22Rv1 (cell line): ENCODE measurements around the gene TLE2.
"Not testable (repeated sequence)": the region's sequence is repeated elsewhere in the genome, so short reads cannot be mapped to it uniquely, and the experiment has no call there.

Experiments
- H3K27ac ChIP-seq: fragments of 450-650 bp; 2 replicates; pipeline ENCODE4 v1.5.1; 2017
- ZFX ChIP-seq: fragments of 450-650 bp; IDR thresholded peaks from 2 replicates; pipeline ENCODE4 v1.6.1; 2017; ENCODE audit warnings: antibody characterized with exemption, borderline replicate concordance
- TF ChIP-seq, protein P1 (sequence below): fragments of 450-650 bp; IDR thresholded peaks from 2 replicates; pipeline ENCODE4 v1.5.1; 2017; ENCODE audit warnings: mild to moderate bottlenecking

The TLE2 gene

DNA sequence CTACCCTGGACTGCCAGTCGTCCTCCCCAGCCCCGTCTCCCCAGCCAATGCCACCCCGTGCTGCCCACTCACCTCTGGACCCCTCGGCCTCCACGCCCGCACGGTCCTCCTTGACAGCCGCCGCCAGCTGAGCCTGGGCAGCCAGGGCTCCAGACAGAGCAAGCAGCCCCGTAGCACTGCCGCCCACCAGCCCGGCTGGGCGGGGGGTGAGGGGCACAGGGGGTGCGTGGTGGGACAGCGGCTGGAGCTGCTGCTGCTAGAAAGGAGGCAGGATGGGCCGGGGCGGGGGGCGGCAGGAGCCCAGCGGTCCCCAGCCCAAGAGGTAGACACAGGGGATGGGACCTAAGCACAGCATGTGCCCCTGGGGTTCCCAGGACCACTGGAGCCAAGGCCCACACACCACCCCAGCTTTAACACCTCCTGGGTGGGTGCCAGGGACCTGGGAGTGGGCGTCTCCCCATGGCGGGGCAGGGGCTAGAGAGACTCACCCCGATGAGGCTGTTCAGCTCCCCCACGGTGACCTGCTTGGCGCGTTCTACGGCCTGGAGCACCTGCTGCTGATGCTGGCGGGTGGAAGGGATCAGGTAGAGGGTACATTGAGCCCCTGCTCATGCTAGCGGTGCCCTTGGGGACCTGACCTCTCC is 9.7 kb downstream of the TLE2 start:
- no peak overlapping the region for H3K27ac ChIP-seq
- TF ChIP-seq, protein P1, sequence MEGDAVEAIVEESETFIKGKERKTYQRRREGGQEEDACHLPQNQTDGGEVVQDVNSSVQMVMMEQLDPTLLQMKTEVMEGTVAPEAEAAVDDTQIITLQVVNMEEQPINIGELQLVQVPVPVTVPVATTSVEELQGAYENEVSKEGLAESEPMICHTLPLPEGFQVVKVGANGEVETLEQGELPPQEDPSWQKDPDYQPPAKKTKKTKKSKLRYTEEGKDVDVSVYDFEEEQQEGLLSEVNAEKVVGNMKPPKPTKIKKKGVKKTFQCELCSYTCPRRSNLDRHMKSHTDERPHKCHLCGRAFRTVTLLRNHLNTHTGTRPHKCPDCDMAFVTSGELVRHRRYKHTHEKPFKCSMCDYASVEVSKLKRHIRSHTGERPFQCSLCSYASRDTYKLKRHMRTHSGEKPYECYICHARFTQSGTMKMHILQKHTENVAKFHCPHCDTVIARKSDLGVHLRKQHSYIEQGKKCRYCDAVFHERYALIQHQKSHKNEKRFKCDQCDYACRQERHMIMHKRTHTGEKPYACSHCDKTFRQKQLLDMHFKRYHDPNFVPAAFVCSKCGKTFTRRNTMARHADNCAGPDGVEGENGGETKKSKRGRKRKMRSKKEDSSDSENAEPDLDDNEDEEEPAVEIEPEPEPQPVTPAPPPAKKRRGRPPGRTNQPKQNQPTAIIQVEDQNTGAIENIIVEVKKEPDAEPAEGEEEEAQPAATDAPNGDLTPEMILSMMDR: no peak
- TF ChIP-seq ZFX: no peak

DNA sequence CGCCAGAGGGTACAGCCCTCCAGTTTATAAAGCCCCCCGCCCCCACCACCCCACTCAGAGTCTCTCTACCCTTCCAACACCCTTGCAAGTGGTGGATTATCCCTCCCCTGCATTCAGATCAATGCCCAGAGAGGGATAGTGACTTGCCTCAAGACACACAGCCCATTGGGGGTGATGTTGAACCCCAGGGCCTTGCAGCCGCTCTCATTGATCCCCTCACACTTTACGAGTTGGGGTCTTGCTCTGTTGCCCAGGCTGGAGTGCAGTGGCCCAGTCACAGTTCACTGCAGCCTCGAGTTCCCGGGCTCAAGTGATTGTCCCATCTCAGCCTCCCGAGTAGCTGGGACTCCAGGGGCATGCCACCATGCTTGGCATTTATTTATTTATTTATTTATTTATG is 11.2 kb downstream of the TLE2 start:
- TF ChIP-seq ZFX: no peak

DNA sequence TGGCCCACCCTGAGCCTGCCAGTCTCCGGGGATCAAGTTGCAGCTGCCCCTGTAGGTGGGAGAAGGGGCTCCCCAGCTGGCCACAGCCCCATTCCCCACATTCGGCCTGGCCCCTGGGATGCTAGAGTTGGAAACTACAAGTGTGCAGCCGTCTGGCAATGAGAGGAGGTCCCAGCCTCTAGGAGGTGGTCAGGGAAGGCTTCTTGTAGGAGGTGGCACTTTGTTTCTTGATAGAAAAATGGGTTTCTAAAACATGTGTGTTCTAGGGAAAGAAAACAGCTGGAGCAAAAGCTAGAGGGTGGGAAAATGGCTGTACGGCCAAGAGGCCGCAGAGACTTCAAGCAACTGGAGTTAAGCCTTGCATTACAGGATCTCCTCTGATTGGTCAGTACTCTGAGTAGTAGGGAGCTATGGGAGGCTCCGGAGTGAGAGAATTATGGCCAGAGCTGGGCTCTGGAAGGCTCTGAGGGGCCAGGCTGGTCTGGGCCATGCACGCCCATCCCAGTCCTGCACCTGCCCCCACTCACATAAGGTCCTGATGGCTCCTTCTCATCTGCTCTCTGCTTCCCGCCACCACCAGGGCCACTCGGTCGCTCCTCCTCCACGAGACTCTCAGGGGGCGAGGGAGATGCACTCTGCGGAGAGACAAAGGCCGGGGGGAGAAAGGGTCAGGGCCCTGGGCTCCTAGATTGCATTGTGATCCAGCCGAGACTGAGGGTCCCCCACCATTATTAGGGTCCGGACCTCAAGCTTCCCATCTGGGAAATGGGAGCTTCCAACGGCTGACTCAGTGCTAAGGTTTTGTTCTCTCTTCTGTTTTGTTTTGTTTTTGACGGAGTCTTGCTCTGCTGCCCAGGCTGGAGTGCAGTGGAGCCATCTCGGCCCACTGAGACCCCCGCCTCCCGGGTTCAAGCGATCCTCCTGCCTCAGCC is 13.7 kb downstream of the TLE2 start:
- TF ChIP-seq, protein P1: no peak
- TF ChIP-seq ZFX: no peak

More for the DNA sequence above, 11.2 kb downstream of the TLE2 start:
- H3K27ac ChIP-seq: no peak overlapping the region

DNA sequence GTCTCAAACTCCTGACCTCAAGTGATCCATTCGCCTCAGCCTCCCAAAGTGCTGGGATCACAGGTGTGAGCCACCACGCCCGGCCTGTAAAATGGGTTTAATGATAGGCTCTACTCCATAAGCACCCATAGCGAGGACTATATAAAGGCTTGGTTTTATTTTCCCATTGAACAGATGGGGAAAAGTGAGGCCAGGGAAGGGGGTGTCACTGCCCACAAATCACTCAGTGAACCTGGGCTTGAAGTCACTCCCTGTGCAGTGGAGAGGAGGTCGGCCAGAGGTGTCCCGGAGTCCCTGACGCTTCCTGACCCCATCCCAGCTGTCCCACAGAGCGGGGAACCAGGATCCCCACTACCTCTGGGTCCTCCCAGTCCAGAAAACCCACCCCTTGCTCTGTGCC is 14.9 kb downstream of the TLE2 start:
- TF ChIP-seq, protein P1: no peak
- TF ChIP-seq ZFX: no peak
- no peak overlapping the region for H3K27ac ChIP-seq

More for the DNA sequence above, 13.7 kb downstream of the TLE2 start:
- H3K27ac ChIP-seq: no peak overlapping the region

DNA sequence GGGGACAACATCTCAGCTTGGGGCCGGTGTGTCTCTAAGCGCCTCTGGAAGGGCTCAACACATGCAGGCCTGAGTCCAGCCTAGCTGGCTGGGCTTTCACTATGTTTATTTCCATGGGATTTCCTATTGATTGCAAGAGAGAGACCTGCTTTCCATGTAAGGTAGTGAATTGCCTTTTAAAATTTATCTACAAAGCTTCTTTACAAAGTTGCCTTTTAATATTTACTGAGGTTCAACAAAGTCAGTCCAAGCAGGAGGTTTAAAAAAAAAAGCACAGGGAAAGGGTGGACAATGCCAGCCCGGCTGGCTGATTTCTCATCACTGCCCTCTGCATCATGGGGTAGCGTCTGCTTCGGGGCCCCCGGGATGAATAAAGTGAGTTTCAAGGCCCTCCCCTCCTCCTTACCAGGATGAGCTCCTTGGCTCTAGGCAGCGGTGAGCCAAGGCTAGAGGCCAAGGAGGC is 15.8 kb downstream of the TLE2 start:
- no peak for TF ChIP-seq ZFX
- TF ChIP-seq, protein P1: no peak
- H3K27ac ChIP-seq: no peak overlapping the region

DNA sequence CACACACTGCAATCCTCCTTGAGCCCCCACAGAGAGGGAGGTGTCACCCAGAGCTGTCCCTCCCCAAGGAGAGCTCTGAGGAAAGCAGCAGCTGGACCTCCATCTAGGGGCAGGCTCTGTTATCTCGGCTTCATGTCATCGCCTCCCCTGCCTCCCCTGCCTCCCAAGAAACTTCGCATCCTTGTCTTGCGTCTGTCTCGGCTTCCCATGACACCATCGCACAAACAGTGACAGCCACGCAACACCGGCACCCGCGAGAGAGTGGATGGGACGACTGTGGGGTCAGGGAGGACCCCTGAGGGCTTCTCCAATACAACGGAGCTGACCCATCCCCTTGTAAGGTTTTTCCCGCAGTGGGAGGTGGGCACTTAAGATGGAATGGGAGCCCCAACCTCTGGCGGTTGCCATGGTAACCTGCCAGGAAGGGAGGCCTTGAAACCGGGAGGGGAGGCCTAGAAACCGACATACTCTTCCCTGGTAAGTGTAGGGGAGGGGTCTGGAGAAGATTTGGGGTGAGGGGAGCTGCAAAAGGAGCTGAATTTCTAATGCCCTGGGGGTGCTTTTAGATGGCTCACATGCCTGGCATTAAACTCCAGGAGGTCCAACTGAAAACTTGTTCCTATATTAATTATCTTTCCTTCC is 16.3 kb downstream of the TLE2 start:
- H3K27ac ChIP-seq: no peak overlapping the region
- no peak for TF ChIP-seq ZFX
- TF ChIP-seq, protein P1: no peak

DNA sequence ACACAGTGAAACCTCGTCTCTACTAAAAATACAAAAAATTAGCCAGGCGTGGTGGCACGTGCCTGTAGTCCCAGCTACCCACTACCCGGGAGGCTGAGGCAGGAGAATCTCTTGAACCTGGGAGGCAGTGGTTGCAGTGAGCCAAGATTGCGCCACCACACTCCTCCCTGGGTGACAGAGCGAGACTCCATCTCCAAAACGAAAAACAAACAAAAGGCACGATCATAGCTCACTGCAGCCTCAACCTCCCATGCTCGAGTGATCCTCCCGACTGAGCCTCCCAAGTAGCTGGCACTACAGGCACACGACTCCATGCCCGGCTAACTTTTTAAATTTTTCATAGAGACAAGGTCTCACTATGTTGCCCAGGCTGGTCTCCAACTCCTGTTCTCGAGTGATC is 17.0 kb downstream of the TLE2 start:
- not testable (repeated sequence) for H3K27ac ChIP-seq

DNA sequence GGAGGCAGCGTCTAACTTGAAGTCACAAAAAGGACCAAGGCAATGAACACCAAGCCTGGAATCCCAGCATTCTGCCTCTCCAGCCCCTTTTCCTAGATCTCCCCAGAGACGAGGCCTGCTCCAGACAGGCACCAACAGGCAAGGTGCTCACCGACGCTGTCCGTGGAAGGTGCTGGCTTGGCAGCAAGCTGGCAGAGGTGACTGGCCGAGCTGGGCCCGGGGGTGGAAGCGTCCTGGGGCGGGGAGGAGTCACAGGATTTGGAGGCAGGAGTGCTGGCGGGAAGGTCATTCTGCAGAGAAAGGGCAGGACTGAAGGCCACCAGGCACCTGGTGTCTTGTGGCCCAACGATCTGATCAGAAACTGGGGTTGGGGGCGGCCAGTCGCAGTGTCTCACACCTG is 18.2 kb downstream of the TLE2 start:
- TF ChIP-seq, protein P1: no peak
- no peak for TF ChIP-seq ZFX
- H3K27ac ChIP-seq: no peak overlapping the region
